Liver (tissue), 3 donors: ENCODE measurements around the gene STEAP3.

Source experiments
- RXRA ChIP-seq, 2 donors: IDR thresholded peaks; 2 replicates each; pipeline ENCODE4 v1.6.1; 2017 to 2018; ENCODE audit warnings: antibody characterized with exemption in 2 of 2, mild to moderate bottlenecking in 1 of 2
- TF ChIP-seq, protein P1 (sequence below): fragments of 150-350 bp; IDR thresholded peaks from 2 replicates; pipeline ENCODE4 v1.5.1; 2017; ENCODE audit warnings: improper control_type of control experiment, low read depth, low read length; ENCODE audit not compliant: missing input control
- donor health status: healthy.
- donor health status: healthy.

DNA sequence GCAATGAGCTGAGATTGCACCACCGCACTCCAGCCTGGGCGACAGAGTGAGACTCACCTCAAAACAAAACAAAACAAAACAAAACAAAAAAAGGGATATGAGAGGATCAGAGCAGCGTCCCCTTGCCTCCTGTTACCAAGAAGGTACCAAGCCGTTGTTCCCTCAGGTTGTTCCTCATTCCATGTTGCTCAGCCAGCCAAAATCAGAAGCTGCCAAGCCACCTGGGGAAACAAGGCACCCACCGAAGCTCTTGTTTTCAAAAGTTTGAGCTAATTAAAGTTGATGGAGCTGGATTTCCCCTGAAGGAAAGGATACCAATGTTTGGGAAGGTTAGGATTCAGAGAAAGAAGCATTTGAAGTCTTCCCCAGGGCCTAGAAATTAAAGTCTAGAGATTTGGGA, 21.8 kb upstream of the STEAP3 start:
- TF ChIP-seq, protein P1, sequence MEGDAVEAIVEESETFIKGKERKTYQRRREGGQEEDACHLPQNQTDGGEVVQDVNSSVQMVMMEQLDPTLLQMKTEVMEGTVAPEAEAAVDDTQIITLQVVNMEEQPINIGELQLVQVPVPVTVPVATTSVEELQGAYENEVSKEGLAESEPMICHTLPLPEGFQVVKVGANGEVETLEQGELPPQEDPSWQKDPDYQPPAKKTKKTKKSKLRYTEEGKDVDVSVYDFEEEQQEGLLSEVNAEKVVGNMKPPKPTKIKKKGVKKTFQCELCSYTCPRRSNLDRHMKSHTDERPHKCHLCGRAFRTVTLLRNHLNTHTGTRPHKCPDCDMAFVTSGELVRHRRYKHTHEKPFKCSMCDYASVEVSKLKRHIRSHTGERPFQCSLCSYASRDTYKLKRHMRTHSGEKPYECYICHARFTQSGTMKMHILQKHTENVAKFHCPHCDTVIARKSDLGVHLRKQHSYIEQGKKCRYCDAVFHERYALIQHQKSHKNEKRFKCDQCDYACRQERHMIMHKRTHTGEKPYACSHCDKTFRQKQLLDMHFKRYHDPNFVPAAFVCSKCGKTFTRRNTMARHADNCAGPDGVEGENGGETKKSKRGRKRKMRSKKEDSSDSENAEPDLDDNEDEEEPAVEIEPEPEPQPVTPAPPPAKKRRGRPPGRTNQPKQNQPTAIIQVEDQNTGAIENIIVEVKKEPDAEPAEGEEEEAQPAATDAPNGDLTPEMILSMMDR, result no peak
- TF ChIP-seq RXRA (IDR thresholded peaks at IDR 0.05), result no peak
